OCI-LY7 (cell line): ENCODE data around the gene PLXNC1. TPM values are rescaled to one million over a fixed set of nuclear protein-coding genes. Genes with fewer than 3 reads are reported as not detected.
A peak's percentile ranks its signal among the peaks of the same experiment; 100 is the strongest.

Experiments
- BruUV-seq: library from RNA; stranded (reverse); fragments of 400-500 nt; replicated peaks from 2 replicates; lab custom pipeline; 2021; lab: Mats Ljungman, UMichigan
- CTCF ChIA-PET: fragments of 300-600 bp; sonication (Branson Sonifier 250); formaldehyde crosslinking; loops from one replicate; lab custom pipeline; 2022; ENCODE audit warnings: antibody characterized with exemption; ENCODE audit not compliant: unreplicated experiment; lab: Charles Lee
- POLR2A ChIA-PET: fragments of 300-600 bp; sonication (Branson Sonifier 250); formaldehyde crosslinking; loops from one replicate; lab custom pipeline; 2022; ENCODE audit warnings: antibody characterized with exemption; lab: Charles Lee
- DNase-seq: peaks from one replicate; pipeline ENCODE4 v3.0.0-alpha.2; 2015; ENCODE audit warnings: low spot score
- H2AFZ ChIP-seq: fragments of 200-600 bp; sonication (generic), shearing (Covaris generic); 2 replicates; pipeline ENCODE4 v1.6.1; 2014; ENCODE audit warnings: mild to moderate bottlenecking, antibody characterized with exemption, low read length, moderate library complexity
- H3K27ac ChIP-seq: fragments of 200-600 bp; sonication (generic); 2 replicates; pipeline ENCODE4 v1.5.1; 2014; ENCODE audit warnings: mixed run types, low read depth, mild to moderate bottlenecking, moderate library complexity, low read length, inconsistent platforms; ENCODE audit not compliant: poor library complexity, severe bottlenecking
- H3K36me3 ChIP-seq: fragments of 200-600 bp; sonication (generic); 2 replicates; pipeline ENCODE4 v1.6.1; 2014; ENCODE audit warnings: mild to moderate bottlenecking, antibody characterized with exemption, low read length, moderate library complexity, mixed read lengths; ENCODE audit not compliant: insufficient read depth
- H3K4me1 ChIP-seq: fragments of 200-600 bp; sonication (generic); 2 replicates; pipeline ENCODE4 v1.5.1; 2014; ENCODE audit warnings: mild to moderate bottlenecking, low read length; ENCODE audit not compliant: insufficient read depth, poor library complexity, severe bottlenecking
- H3K4me2 ChIP-seq: fragments of 200-600 bp; sonication (generic); 2 replicates; pipeline ENCODE4 v1.6.1; 2014; ENCODE audit warnings: mild to moderate bottlenecking, low read length
- H3K4me3 ChIP-seq: fragments of 200-600 bp; sonication (generic); 2 replicates; pipeline ENCODE4 v1.5.1; 2014; ENCODE audit warnings: mild to moderate bottlenecking, low read depth, low read length; ENCODE audit not compliant: poor library complexity, severe bottlenecking
- H3K79me2 ChIP-seq: fragments of 200-600 bp; sonication (generic); 2 replicates; pipeline ENCODE4 v1.6.1; 2016; ENCODE audit warnings: low read depth, mild to moderate bottlenecking, low read length, moderate library complexity, mixed read lengths; ENCODE audit not compliant: insufficient read depth
- H3K9me2 ChIP-seq: fragments of 200-600 bp; sonication (generic); 2 replicates; pipeline ENCODE4 v1.6.1; 2016; ENCODE audit warnings: mild to moderate bottlenecking, low read length, mixed read lengths; ENCODE audit not compliant: insufficient read depth
- H3K9me3 ChIP-seq: fragments of 200-600 bp; sonication (generic); 2 replicates; pipeline ENCODE4 v1.6.1; 2014; ENCODE audit warnings: mild to moderate bottlenecking, mixed run types, low read length, mixed read lengths
- H4K20me1 ChIP-seq: fragments of 200-600 bp; sonication (generic); 2 replicates; pipeline ENCODE4 v1.6.1; 2014; ENCODE audit warnings: mild to moderate bottlenecking, antibody characterized with exemption, low read length, moderate library complexity, mixed read lengths; ENCODE audit not compliant: insufficient read depth
- CTCF ChIP-seq: fragments of 200-600 bp; sonication (generic); conservative IDR thresholded peaks from 2 replicates; pipeline ENCODE4 v1.5.1; 2014; ENCODE audit warnings: mild to moderate bottlenecking, antibody characterized with exemption, low read length, moderate library complexity, mixed read lengths
- EZH2phosphoT487 ChIP-seq: fragments of 200-600 bp; sonication (generic); IDR thresholded peaks from 2 replicates; pipeline ENCODE4 v1.6.1; 2018; ENCODE audit warnings: low read depth, borderline replicate concordance, mild to moderate bottlenecking, mixed run types, antibody characterized with exemption, low read length, moderate library complexity, mixed read lengths
- intact Hi-C: fragments of 100-400 bp; cut with micrococcal nuclease; formaldehyde crosslinking; loops from one replicate; pipeline ENCODE4 v1.10.0; 2022; ENCODE audit not compliant: unreplicated experiment
- total RNA-seq, 2 experiments: library from RNA; depleted of rRNA in 1 of 2; stranded (reverse); fragments of >200 nt in 1 of 2; shearing (Covaris generic) in 1 of 2; gene quantifications; 2 replicates each; pipeline ENCODE4 v1.2.3, GENCODE V29; 2014 to 2022

Gene PLXNC1
- total RNA-seq, 2 experiments from 2014 or later, result 4.5 to 8.0 TPM

GRCh38 chr12:94172031-94172430 lies 23.7 kb downstream of the PLXNC1 start:
- H3K4me2 ChIP-seq, result no peak overlapping the region
- no peaks in the 10 kb centered on the region for H3K9me2 ChIP-seq
- no peaks in the 10 kb centered on the region for H4K20me1 ChIP-seq
- no peak for DNase-seq
- no peak overlapping the region for H2AFZ ChIP-seq
- intact Hi-C loops, result loop anchor here (5.0 kb wide), 1 partner anchor 70 kb away; no protein-coding TSS in a partner anchor
- no peak overlapping the region for H3K27ac ChIP-seq
- BruUV-seq, result no TSS peak
- H3K4me3 ChIP-seq, result no peak overlapping the region
- TF ChIP-seq EZH2phosphoT487 (no peak), CTCF (no peak)
- ChIA-PET POLR2A (interaction anchor here (0.6 to 5.3 kb wide), 2 partner anchors 10 to 33 kb away, joined by 3 to 30 read pairs; no protein-coding TSS in a partner anchor), CTCF (no interaction called here)
- no peaks in the 10 kb centered on the region for H3K9me3 ChIP-seq
- H3K79me2 ChIP-seq, result no peaks in the 10 kb centered on the region
- H3K36me3 ChIP-seq, result no peaks in the 10 kb centered on the region
- peaks cover 40% of the 10 kb centered on the region for H3K4me1 ChIP-seq

GRCh38 chr12:94172973-94173372 lies 24.6 kb downstream of the PLXNC1 start:
- TF ChIP-seq EZH2phosphoT487 (no peak), CTCF (no peak)
- H4K20me1 ChIP-seq, result no peaks in the 10 kb centered on the region
- no peak for DNase-seq
- H3K9me3 ChIP-seq, result no peaks in the 10 kb centered on the region
- peak overlapping the region; percentile 44 for H3K4me3 ChIP-seq
- peaks cover 40% of the 10 kb centered on the region for H3K4me1 ChIP-seq
- H2AFZ ChIP-seq, result no peak overlapping the region
- BruUV-seq, result no TSS peak
- H3K9me2 ChIP-seq, result no peaks in the 10 kb centered on the region
- intact Hi-C loops, result loop anchor here (5.0 kb wide), 1 partner anchor 69 kb away; no protein-coding TSS in a partner anchor
- CTCF ChIA-PET, result interaction anchor here (1.3 to 1.7 kb wide), 2 partner anchors 17 to 32 kb away, joined by 4 to 5 read pairs; no protein-coding TSS in a partner anchor
- peak overlapping the region; percentile 78 for H3K4me2 ChIP-seq
- H3K79me2 ChIP-seq, result no peaks in the 10 kb centered on the region
- POLR2A ChIA-PET, result interaction anchor here (0.5 to 5.3 kb wide), 8 partner anchors 9 to 486 kb away, joined by 3 to 30 read pairs (median 6); no protein-coding TSS in a partner anchor
- H3K36me3 ChIP-seq, result no peaks in the 10 kb centered on the region
- H3K27ac ChIP-seq, result no peak overlapping the region

GRCh38 chr12:94173660-94174265 lies 25.4 kb downstream of the PLXNC1 start:
- ChIA-PET CTCF (interaction anchor here (1.0 to 1.7 kb wide), 3 partner anchors 11 to 32 kb away, joined by 3 to 5 read pairs (median 4); no protein-coding TSS in a partner anchor), POLR2A (interaction anchor here (0.5 to 5.3 kb wide), 10 partner anchors 12 to 485 kb away, joined by 3 to 30 read pairs (median 7); no protein-coding TSS in a partner anchor)
- H3K4me3 ChIP-seq, result peak overlapping the region; percentile 44
- TF ChIP-seq EZH2phosphoT487, result no peak
- no peak for TF ChIP-seq CTCF
- H3K79me2 ChIP-seq, result no peaks in the 10 kb centered on the region
- H3K4me2 ChIP-seq, result peak overlapping the region; percentile 78
- DNase-seq, result peak; percentile 65
- H2AFZ ChIP-seq, result peak overlapping the region; percentile 44; the same call in 1 of the 2 replicates
- peaks cover 40% of the 10 kb centered on the region for H3K4me1 ChIP-seq
- BruUV-seq, result no TSS peak
- intact Hi-C loops, result loop anchor here (5.0 kb wide), 1 partner anchor 69 kb away; no protein-coding TSS in a partner anchor
- H3K27ac ChIP-seq, result no peak overlapping the region
- no peaks in the 10 kb centered on the region for H4K20me1 ChIP-seq
- H3K9me2 ChIP-seq, result no peaks in the 10 kb centered on the region
- H3K9me3 ChIP-seq, result no peaks in the 10 kb centered on the region
- H3K36me3 ChIP-seq, result no peaks in the 10 kb centered on the region
